C4-2B (cell line): ENCODE results near the gene SARM1.
A peak's percentile ranks its signal among the peaks of the same experiment; 100 is the strongest.

Source experiments
- H3K27ac ChIP-seq: fragments of 450-650 bp; 2 replicates; pipeline ENCODE4 v1.5.1; 2017
- ZFX ChIP-seq: fragments of 450-650 bp; IDR thresholded peaks from 2 replicates; pipeline ENCODE4 v1.6.1; 2017
- TF ChIP-seq, protein P1 (sequence below): fragments of 450-650 bp; conservative IDR thresholded peaks from 2 replicates; pipeline ENCODE4 v1.5.1; 2017; ENCODE audit warnings: mild to moderate bottlenecking

SARM1 gene

DNA sequence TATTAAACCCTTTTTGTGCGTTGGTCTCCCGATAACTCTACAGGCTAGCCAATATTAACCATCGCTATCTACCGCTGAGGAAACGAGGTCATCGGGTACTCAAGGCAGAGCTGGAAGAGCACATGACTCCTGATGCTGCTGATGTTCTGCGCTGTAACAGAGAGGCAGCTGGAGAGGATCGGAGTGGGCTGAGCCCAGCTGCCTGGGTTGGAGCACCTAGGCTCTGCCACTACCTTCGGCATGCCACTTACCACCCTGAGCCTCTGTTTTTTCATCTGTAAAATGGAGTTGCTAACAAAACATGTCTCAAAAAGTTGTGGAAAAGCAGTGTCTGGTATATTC is 35.0 kb downstream of the SARM1 start:
- H3K27ac ChIP-seq: peak overlapping the region; percentile 83
- TF ChIP-seq ZFX: no peak
- TF ChIP-seq, protein P1, sequence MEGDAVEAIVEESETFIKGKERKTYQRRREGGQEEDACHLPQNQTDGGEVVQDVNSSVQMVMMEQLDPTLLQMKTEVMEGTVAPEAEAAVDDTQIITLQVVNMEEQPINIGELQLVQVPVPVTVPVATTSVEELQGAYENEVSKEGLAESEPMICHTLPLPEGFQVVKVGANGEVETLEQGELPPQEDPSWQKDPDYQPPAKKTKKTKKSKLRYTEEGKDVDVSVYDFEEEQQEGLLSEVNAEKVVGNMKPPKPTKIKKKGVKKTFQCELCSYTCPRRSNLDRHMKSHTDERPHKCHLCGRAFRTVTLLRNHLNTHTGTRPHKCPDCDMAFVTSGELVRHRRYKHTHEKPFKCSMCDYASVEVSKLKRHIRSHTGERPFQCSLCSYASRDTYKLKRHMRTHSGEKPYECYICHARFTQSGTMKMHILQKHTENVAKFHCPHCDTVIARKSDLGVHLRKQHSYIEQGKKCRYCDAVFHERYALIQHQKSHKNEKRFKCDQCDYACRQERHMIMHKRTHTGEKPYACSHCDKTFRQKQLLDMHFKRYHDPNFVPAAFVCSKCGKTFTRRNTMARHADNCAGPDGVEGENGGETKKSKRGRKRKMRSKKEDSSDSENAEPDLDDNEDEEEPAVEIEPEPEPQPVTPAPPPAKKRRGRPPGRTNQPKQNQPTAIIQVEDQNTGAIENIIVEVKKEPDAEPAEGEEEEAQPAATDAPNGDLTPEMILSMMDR: no peak

DNA sequence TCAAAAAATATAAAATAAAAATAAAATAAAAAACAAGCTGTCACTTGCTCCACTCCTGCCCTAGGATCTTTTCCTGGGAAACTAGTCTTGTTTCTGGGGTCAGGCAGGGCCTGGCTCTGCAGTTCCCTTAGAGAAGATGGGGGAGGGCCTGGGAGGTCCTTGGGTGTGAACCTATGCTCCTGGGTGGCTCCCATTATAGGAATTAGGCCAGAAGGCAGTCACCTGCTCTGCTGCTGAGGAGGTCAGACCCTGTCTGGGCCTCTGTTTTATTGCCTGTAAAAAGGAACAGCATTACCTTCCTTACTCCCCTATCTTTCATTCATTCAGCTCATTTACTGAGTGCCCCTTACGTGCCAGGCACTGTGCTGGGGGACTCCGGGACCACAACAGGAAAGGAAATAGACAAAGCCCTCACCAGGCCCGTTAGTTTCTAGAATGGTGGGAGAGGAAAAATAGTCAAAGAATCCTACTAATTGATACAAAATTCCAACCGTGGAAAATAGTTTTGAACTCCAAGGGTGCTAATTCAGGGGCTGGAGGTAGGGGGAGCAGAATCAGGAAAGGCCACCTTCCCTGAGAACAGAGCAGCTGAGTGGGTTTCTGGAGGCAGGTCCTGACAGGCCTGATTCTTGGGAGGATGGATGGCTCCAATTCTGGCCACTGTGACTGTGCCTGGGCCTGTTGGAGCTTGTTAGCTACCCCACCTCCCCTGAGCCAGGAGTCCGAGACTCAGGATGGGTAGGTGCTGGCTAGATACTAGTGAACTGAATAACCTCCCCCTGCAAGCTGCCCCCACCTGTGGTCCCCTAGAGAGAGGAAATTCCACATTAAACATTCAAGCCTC is 35.9 kb downstream of the SARM1 start:
- H3K27ac ChIP-seq: no peak overlapping the region
- TF ChIP-seq, protein P1: no peak
- TF ChIP-seq ZFX: no peak

DNA sequence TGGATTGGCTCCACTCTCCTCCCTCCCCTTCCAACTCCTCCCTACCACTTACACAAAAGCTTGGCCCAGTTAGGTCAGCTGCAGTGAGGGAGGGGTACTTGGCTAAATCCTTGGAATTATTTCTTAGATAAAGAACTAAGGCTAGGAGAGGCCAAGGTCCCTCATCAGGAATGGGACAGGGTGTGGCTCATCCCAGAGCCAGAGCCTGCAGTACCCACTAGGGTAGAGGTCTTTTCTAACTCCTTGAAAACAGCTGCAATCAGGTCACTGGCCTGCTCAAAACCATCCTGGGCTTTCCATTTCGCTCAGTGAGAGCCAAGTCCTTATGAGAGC is 36.4 kb downstream of the SARM1 start:
- TF ChIP-seq, protein P1: no peak
- TF ChIP-seq ZFX: no peak
- H3K27ac ChIP-seq: no peak overlapping the region

DNA sequence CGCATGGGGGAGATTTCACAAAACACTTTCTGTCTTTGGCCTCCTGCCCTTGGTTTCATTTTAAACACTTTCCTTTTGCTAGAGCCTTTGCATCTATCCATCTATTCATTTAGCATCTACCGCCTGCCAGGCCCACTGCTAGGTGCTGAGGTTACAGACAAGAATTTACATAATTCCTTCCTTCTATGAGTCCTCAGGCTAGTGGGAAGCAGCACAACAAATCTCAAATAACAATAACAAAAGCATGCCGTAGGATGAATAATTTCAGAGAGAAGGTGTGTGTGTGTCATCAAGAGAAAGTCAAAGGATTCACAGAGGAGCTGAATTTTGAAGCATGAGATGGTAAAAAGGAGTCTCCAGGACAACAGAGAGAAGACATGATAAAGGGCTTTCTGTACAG is 40.6 kb downstream of the SARM1 start:
- no peak overlapping the region for H3K27ac ChIP-seq
- TF ChIP-seq, protein P1: no peak
- no peak for TF ChIP-seq ZFX

DNA sequence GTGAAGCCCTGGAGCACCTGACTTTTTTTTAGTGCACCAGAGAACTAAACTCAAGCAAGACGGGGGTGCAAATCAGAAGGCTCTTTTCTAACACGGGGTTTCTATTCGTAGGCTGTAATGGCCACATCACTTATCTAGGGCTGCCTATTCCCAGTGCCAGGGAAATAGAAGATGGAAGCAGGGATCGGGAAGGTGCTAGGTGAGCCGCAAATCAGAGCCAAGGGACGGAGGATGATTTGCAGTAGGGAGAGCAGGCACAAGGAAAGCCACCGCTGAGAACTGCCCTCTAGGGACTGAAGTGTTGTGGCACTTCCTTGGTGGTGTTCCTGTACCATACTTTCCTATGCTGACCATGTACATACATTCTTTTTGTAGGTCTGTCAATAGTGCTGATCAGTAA is 42.3 kb downstream of the SARM1 start:
- no peak overlapping the region for H3K27ac ChIP-seq
- TF ChIP-seq ZFX: no peak
- TF ChIP-seq, protein P1: peak; percentile 11

DNA sequence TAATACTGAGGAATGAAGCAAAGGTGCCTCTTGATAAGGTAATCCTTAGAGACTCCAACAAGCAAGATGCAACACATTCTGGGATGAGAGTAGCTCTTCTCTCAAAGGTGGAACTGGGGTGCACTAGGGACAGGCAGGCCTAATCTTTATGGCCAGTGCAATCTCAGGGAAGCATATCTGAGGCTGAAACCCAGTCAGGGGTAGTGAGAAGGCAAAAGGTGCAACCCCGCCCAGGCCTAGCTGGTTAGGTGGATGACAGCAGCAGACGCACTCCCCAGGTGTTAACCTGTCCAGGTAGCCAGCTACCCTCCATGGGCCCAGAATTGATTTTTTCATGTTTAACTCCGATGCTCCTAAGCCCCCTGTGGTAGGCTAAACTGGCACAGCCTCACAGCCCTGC is 44.4 kb downstream of the SARM1 start:
- TF ChIP-seq, protein P1: no peak
- no peak for TF ChIP-seq ZFX
- H3K27ac ChIP-seq: no peak overlapping the region

DNA sequence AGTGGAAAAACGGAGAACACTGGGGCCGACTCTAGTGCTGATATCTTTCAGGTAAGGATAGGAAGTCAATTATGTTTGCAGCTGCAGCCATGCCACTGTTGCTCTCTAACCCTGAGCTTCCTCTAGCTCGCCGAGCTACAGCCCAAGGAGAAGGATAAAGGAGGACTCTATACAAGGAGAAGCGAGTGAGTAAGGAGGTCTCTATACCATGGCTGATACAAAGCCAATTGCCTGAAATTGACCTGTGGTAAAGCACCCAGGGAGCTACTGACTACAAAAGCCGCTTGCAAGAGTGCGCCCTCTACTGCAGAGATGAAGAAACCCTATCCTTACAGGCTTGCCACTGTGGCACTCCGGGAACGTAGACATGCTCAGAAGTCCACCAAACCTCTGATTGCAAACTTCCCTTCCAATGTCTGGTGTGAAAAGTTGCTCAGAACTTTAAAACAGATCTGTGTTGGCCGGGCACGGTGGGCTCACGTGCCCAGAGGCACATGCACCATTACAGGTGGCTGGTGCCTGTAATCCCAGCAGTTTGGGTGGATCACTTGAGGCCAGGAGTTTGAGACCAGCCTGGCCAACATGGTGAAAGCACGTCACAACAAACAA is 45.3 kb downstream of the SARM1 start:
- TF ChIP-seq, protein P1: peak; percentile 93
- no peak for TF ChIP-seq ZFX
- H3K27ac ChIP-seq: no peak overlapping the region
